GM13976 (cell line): ENCODE results near the gene ETV1.

Experiments used
- DNase-seq: peaks from one replicate; pipeline ENCODE4 v3.0.0; 2012; ENCODE audit warnings: low spot score
- CTCF ChIP-seq: IDR thresholded peaks from 2 replicates; pipeline ENCODE4 v1.5.1; 2012; ENCODE audit warnings: borderline replicate concordance, mild to moderate bottlenecking; ENCODE audit not compliant: insufficient read depth; ENCODE audit errors: extremely low read depth, missing control alignments, control extremely low read depth
- in situ Hi-C: fragments of 300-500 bp; cut with MboI; formaldehyde crosslinking; loops from one replicate; pipeline ENCODE4 v1.12.0; 2022; ENCODE audit warnings: low sequenced_read_pairs, mixed read lengths, inconsistent platforms; ENCODE audit not compliant: unreplicated experiment

Gene ETV1

GRCh38 chr7:13948019-13948801 lies 41.3 kb downstream of the ETV1 start:
- DNase-seq, result no peak
- no peak for TF ChIP-seq CTCF
- in situ Hi-C loops, result no loop called here

- TF ChIP-seq CTCF, result no peak
- in situ Hi-C loops, result no loop called here
- no peak for DNase-seq
Observed at GRCh38 chr7:13947535-13947934, 41.9 kb downstream of the ETV1 start.

GRCh38 chr7:13946181-13946580 lies 43.3 kb downstream of the ETV1 start:
- in situ Hi-C loops, result no loop called here
- no peak for DNase-seq
- TF ChIP-seq CTCF, result no peak

- no peak for TF ChIP-seq CTCF
Observed at GRCh38 chr7:13945670-13946069, 43.8 kb downstream of the ETV1 start.

GRCh38 chr7:13933536-13933935 lies 55.9 kb downstream of the ETV1 start:
- in situ Hi-C loops, result no loop called here
- no peak for TF ChIP-seq CTCF
- DNase-seq, result no peak

More at GRCh38 chr7:13945670-13946069, 43.8 kb downstream of the ETV1 start:
- in situ Hi-C loops, result no loop called here
- no peak for DNase-seq

- in situ Hi-C loops, result no loop called here
- no peak for TF ChIP-seq CTCF
- DNase-seq, result no peak
Observed at GRCh38 chr7:13933091-13933490, 56.4 kb downstream of the ETV1 start.

GRCh38 chr7:13932131-13932530 lies 57.3 kb downstream of the ETV1 start:
- in situ Hi-C loops, result no loop called here
- TF ChIP-seq CTCF, result no peak
- no peak for DNase-seq
